ENCODE measurements around the gene DOCK3. TPM values are rescaled to one million over a fixed set of nuclear protein-coding genes. Genes with fewer than 3 reads are reported as not detected.

The DOCK3 gene
- total RNA-seq, 1 donor from 2014 or later, result 21.0 TPM

GRCh38 chr3:50805321-50805720 lies 130.6 kb downstream of the DOCK3 start:
- Mint-ChIP-seq H3K27me3 (ENCODE audit: low read depth) (no peaks in the 10 kb centered on the region), H3K4me1 (peaks cover 22% of the 10 kb centered on the region), H3K27ac (peak overlapping the region; percentile 97), H3K36me3 (peaks cover 33% of the 10 kb centered on the region), H3K9me3 (peaks cover 31% of the 10 kb centered on the region), H3K4me3 (no peak overlapping the region)
- no peak for DNase-seq (ENCODE audit: low spot score in 2 of 2, unreplicated experiment in 2 of 2)
- no peak for TF ChIP-seq CTCF (IDR thresholded peaks at IDR 0.05; ENCODE audit: unreplicated experiment)

- no peak for DNase-seq (ENCODE audit: low spot score in 2 of 2, unreplicated experiment in 2 of 2)
- Mint-ChIP-seq H3K27ac (peak overlapping the region; percentile 97), H3K27me3 (ENCODE audit: low read depth) (no peaks in the 10 kb centered on the region), H3K36me3 (peaks cover 28% of the 10 kb centered on the region), H3K9me3 (peaks cover 23% of the 10 kb centered on the region), H3K4me3 (no peak overlapping the region), H3K4me1 (peaks cover 22% of the 10 kb centered on the region)
- no peak for TF ChIP-seq CTCF (IDR thresholded peaks at IDR 0.05; ENCODE audit: unreplicated experiment)
These were observed 131.3 kb downstream of the DOCK3 start for GRCh38 chr3:50806031-50806430.

GRCh38 chr3:50806806-50807205 lies 132.1 kb downstream of the DOCK3 start:
- H3K9me3 Mint-ChIP-seq, result peaks cover 16% of the 10 kb centered on the region
- H3K4me3 Mint-ChIP-seq, result peak overlapping the region; percentile 18
- no peak for DNase-seq (ENCODE audit: low spot score in 2 of 2, unreplicated experiment in 2 of 2)
- H3K4me1 Mint-ChIP-seq, result peaks cover 22% of the 10 kb centered on the region
- peaks cover 21% of the 10 kb centered on the region for H3K36me3 Mint-ChIP-seq
- no peak for TF ChIP-seq CTCF (IDR thresholded peaks at IDR 0.05; ENCODE audit: unreplicated experiment)
- peak overlapping the region; percentile 97 for H3K27ac Mint-ChIP-seq
- H3K27me3 Mint-ChIP-seq (ENCODE audit: low read depth), result no peaks in the 10 kb centered on the region

- H3K36me3 Mint-ChIP-seq, result peaks cover 17% of the 10 kb centered on the region
- peak overlapping the region; percentile 18 for H3K4me3 Mint-ChIP-seq
- DNase-seq (ENCODE audit: low spot score in 2 of 2, unreplicated experiment in 2 of 2), result no peak
- TF ChIP-seq CTCF (IDR thresholded peaks at IDR 0.05; ENCODE audit: unreplicated experiment), result no peak
- H3K27ac Mint-ChIP-seq, result peak overlapping the region; percentile 97
- H3K4me1 Mint-ChIP-seq, result peaks cover 24% of the 10 kb centered on the region
- peaks cover 11% of the 10 kb centered on the region for H3K9me3 Mint-ChIP-seq
- H3K27me3 Mint-ChIP-seq (ENCODE audit: low read depth), result no peaks in the 10 kb centered on the region
These were observed 132.5 kb downstream of the DOCK3 start for GRCh38 chr3:50807266-50807665.

GRCh38 chr3:50811893-50812292 lies 137.2 kb downstream of the DOCK3 start:
- no peak overlapping the region for H3K27ac Mint-ChIP-seq
- H3K27me3 Mint-ChIP-seq (ENCODE audit: low read depth), result no peaks in the 10 kb centered on the region
- H3K4me3 Mint-ChIP-seq, result no peak overlapping the region
- peaks cover 32% of the 10 kb centered on the region for H3K4me1 Mint-ChIP-seq
- no peaks in the 10 kb centered on the region for H3K9me3 Mint-ChIP-seq
- no peak for DNase-seq (ENCODE audit: low spot score in 2 of 2, unreplicated experiment in 2 of 2)
- H3K36me3 Mint-ChIP-seq, result no peaks in the 10 kb centered on the region
- TF ChIP-seq CTCF (IDR thresholded peaks at IDR 0.05; ENCODE audit: unreplicated experiment), result no peak

GRCh38 chr3:50815844-50816243 lies 141.1 kb downstream of the DOCK3 start:
- Mint-ChIP-seq H3K9me3 (peaks cover 4% of the 10 kb centered on the region), H3K27me3 (ENCODE audit: low read depth) (no peaks in the 10 kb centered on the region), H3K27ac (peak overlapping the region; percentile 96), H3K36me3 (no peaks in the 10 kb centered on the region), H3K4me1 (peaks cover 40% of the 10 kb centered on the region), H3K4me3 (peak overlapping the region; percentile 22)
- DNase-seq (ENCODE audit: low spot score in 2 of 2, unreplicated experiment in 2 of 2), result no peak
- no peak for TF ChIP-seq CTCF (IDR thresholded peaks at IDR 0.05; ENCODE audit: unreplicated experiment)

All from mesothelial cell of epicardium (in vitro differentiated cells).